H1 (cell line): ENCODE results near the gene PARK7. TPM values are rescaled to one million over a fixed set of nuclear protein-coding genes. Genes with fewer than 3 reads are reported as not detected.

Experiments
- ATF2 ChIP-seq: IDR thresholded peaks from 2 replicates; pipeline ENCODE4 v1.6.1; 2012; ENCODE audit warnings: low read length, inconsistent platforms
- CEBPB ChIP-seq: IDR thresholded peaks from 2 replicates; pipeline ENCODE4 v1.6.1; 2012; ENCODE audit warnings: low read depth, low read length
- polyA plus RNA-seq, 7 experiments: library from polyadenylated mRNA; depleted of rRNA in 3 of 7; stranded (reverse) in 5 of 7; unstranded in 2 of 7; fragments of >200 nt in 5 of 7; fragments of 200-250 nt in 2 of 7; gene quantifications; 1 replicate in 5 of 7; 2 replicates in 1 of 7; 4 replicates in 1 of 7; pipeline versions ENCODE4 v1.2.1 to v1.2.3, GENCODE V29; 2011 to 2013; ENCODE audit warnings: missing spikeins in 2 of 7, mixed read lengths in 2 of 7
- total RNA-seq: library from RNA; stranded (reverse); fragmentation: NEBNext Ultra II Directional; extraction: Animal tissue kit (Norgen Biotek cat#: 25700); gene quantifications from 2 replicates; pipeline ENCODE4 v1.2.1, GENCODE V29; 2021

PARK7 gene
- total and polyA plus RNA-seq, 2 of the 8 experiments (the other 6 are each of a cell fraction or from before 2014, with no cell fraction given), result 206 to 383 TPM

DNA sequence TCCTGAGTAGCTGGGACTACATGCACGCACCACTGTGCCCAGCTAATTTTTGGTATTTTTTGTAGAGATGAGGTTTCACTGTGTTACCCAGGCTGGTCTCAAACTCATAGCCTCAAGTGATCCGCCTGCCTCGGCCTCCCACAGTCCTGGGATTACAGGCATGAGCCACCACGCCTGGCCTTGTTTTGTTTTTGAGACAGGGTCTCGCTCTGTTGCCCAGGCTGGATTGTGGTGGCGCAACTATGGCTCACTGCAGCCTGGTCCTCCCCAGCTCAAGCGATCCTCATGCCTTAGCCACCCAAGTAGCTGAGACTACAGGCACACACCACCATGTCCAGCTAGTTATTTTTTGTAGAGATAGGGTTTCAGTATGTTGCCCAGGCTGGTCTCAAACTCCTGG lies 26.0 kb downstream of the PARK7 start (continued):
- TF ChIP-seq ATF2, result no peak
- no peak for TF ChIP-seq CEBPB
